Measurements from ENCODE around the gene TBC1D1. TPM values are rescaled to one million over a fixed set of nuclear protein-coding genes. Genes with fewer than 3 reads are reported as not detected.

Gene TBC1D1
- total and polyA plus RNA-seq, 2 donors (not counting 3 experiments of a cell fraction or from before 2014, with no cell fraction given): 63.5 to 116 TPM

- FAIRE-seq (no peak), DNase-seq (ENCODE audit: low read depth, low spot score) (no peak)
- H3K9me3 ChIP-seq (replicated peaks; ENCODE audit: control insufficient read depth, insufficient read depth, low read length): no peaks in the 10 kb centered on the region
- no peak overlapping the region for H2AFZ ChIP-seq (ENCODE audit: low read depth, low read length)
- no peaks in the 10 kb centered on the region for H3K79me2 ChIP-seq (ENCODE audit: control insufficient read depth, insufficient read depth, low read length)
- no peak overlapping the region for H3K27ac ChIP-seq (ENCODE audit: insufficient read depth, low read depth, low read length)
- BruUV-seq (replicated peaks): no TSS peak
- intact Hi-C loops (cut with micrococcal nuclease) (no loop called here), dilution Hi-C loops (cut with MboI; ENCODE audit: extremely low pct_ligation_motif_present, low sequenced_read_pairs) (no loop called here)
- H3K9ac ChIP-seq (replicated peaks; ENCODE audit: extremely low read depth, insufficient read depth, low read length): no peak overlapping the region
- no peak overlapping the region for H3K4me3 ChIP-seq (replicated peaks in 1 of 3; ENCODE audit: insufficient read depth in 1 of 3, low read depth in 1 of 3, low read length in 3 of 3)
- H3K36me3 ChIP-seq (ENCODE audit: control insufficient read depth in 2 of 2, extremely low read depth in 1 of 2, insufficient read depth in 2 of 2, low read length in 2 of 2): peaks cover 0 to 1% of the 10 kb centered on the region in 2 experiments
- H3K4me2 ChIP-seq (ENCODE audit: insufficient read depth, low read length): no peak overlapping the region
- peaks cover 24% of the 10 kb centered on the region for H3K4me1 ChIP-seq (ENCODE audit: control insufficient read depth, extremely low read depth, insufficient read depth, low read length)
- CTCF ChIA-PET: interaction anchor here (1.0 to 1.8 kb wide), 2 partner anchors 11 to 17 kb away, joined by 3 to 9 read pairs; no protein-coding TSS in a partner anchor
- H4K20me1 ChIP-seq (replicated peaks; ENCODE audit: control insufficient read depth, extremely low read depth, insufficient read depth, low read length): no peaks in the 10 kb centered on the region
- TF ChIP-seq FOS (IDR thresholded peaks at IDR 0.05; ENCODE audit: borderline replicate concordance, insufficient read depth, low read length) (no peak), MAX (IDR thresholded peaks at IDR 0.05; ENCODE audit: insufficient read depth, insufficient read length) (no peak), EZH2 (IDR thresholded peaks at IDR 0.05; ENCODE audit: borderline replicate concordance, low read depth, low read length, severe bottlenecking) (no peak), CTCF (IDR thresholded peaks at IDR 0.05; ENCODE audit: extremely low read depth in 1 of 2, insufficient read depth in 1 of 2, low read depth in 1 of 2, low read length in 2 of 2) (no peak), POLR2A (IDR thresholded peaks at IDR 0.05; ENCODE audit: low read depth, low read length) (no peak), JUN (IDR thresholded peaks at IDR 0.05; ENCODE audit: borderline replicate concordance, insufficient read depth, insufficient read length, low read depth) (no peak), POLR2AphosphoS5 (IDR thresholded peaks at IDR 0.05; ENCODE audit: insufficient read depth, low read depth, low read length) (no peak), MYC (IDR thresholded peaks at IDR 0.05; ENCODE audit: low read depth, low read length) (no peak), GATA2 (IDR thresholded peaks at IDR 0.05; ENCODE audit: insufficient read depth, insufficient read length, low read depth, low read length) (no peak)
- H3K9me1 ChIP-seq (replicated peaks; ENCODE audit: control insufficient read depth, extremely low read depth, insufficient read depth, low read length): no peaks in the 10 kb centered on the region
- POLR2A ChIA-PET: no interaction called here
- no peaks in the 10 kb centered on the region for H3K27me3 ChIP-seq (ENCODE audit: control insufficient read depth in 2 of 2, insufficient read depth in 2 of 2, low read length in 2 of 2)
These were observed 195.4 kb downstream of the TBC1D1 start for GRCh38 chr4:38086151-38086848.

All from endothelial cell of umbilical vein (primary cell).